OCI-LY7 (cell line): ENCODE results near the gene PTPRT. TPM values are rescaled to one million over a fixed set of nuclear protein-coding genes. Genes with fewer than 3 reads are reported as not detected.

Source experiments
- BruUV-seq: library from RNA; stranded (reverse); fragments of 400-500 nt; replicated peaks from 2 replicates; lab custom pipeline; 2021; lab: Mats Ljungman, UMichigan
- CTCF ChIA-PET: fragments of 300-600 bp; sonication (Branson Sonifier 250); formaldehyde crosslinking; loops from one replicate; lab custom pipeline; 2022; ENCODE audit warnings: antibody characterized with exemption; ENCODE audit not compliant: unreplicated experiment; lab: Charles Lee
- POLR2A ChIA-PET: fragments of 300-600 bp; sonication (Branson Sonifier 250); formaldehyde crosslinking; loops from one replicate; lab custom pipeline; 2022; ENCODE audit warnings: antibody characterized with exemption; lab: Charles Lee
- DNase-seq: peaks from one replicate; pipeline ENCODE4 v3.0.0-alpha.2; 2015; ENCODE audit warnings: low spot score
- H2AFZ ChIP-seq: fragments of 200-600 bp; sonication (generic), shearing (Covaris generic); 2 replicates; pipeline ENCODE4 v1.6.1; 2014; ENCODE audit warnings: mild to moderate bottlenecking, antibody characterized with exemption, low read length, moderate library complexity
- H3K27ac ChIP-seq: fragments of 200-600 bp; sonication (generic); 2 replicates; pipeline ENCODE4 v1.5.1; 2014; ENCODE audit warnings: mixed run types, low read depth, mild to moderate bottlenecking, moderate library complexity, low read length, inconsistent platforms; ENCODE audit not compliant: poor library complexity, severe bottlenecking
- H3K36me3 ChIP-seq: fragments of 200-600 bp; sonication (generic); 2 replicates; pipeline ENCODE4 v1.6.1; 2014; ENCODE audit warnings: mild to moderate bottlenecking, antibody characterized with exemption, low read length, moderate library complexity, mixed read lengths; ENCODE audit not compliant: insufficient read depth
- H3K4me1 ChIP-seq: fragments of 200-600 bp; sonication (generic); 2 replicates; pipeline ENCODE4 v1.5.1; 2014; ENCODE audit warnings: mild to moderate bottlenecking, low read length; ENCODE audit not compliant: insufficient read depth, poor library complexity, severe bottlenecking
- H3K4me2 ChIP-seq: fragments of 200-600 bp; sonication (generic); 2 replicates; pipeline ENCODE4 v1.6.1; 2014; ENCODE audit warnings: mild to moderate bottlenecking, low read length
- H3K4me3 ChIP-seq: fragments of 200-600 bp; sonication (generic); 2 replicates; pipeline ENCODE4 v1.5.1; 2014; ENCODE audit warnings: mild to moderate bottlenecking, low read depth, low read length; ENCODE audit not compliant: poor library complexity, severe bottlenecking
- H3K79me2 ChIP-seq: fragments of 200-600 bp; sonication (generic); 2 replicates; pipeline ENCODE4 v1.6.1; 2016; ENCODE audit warnings: low read depth, mild to moderate bottlenecking, low read length, moderate library complexity, mixed read lengths; ENCODE audit not compliant: insufficient read depth
- H3K9me2 ChIP-seq: fragments of 200-600 bp; sonication (generic); 2 replicates; pipeline ENCODE4 v1.6.1; 2016; ENCODE audit warnings: mild to moderate bottlenecking, low read length, mixed read lengths; ENCODE audit not compliant: insufficient read depth
- H3K9me3 ChIP-seq: fragments of 200-600 bp; sonication (generic); 2 replicates; pipeline ENCODE4 v1.6.1; 2014; ENCODE audit warnings: mild to moderate bottlenecking, mixed run types, low read length, mixed read lengths
- H4K20me1 ChIP-seq: fragments of 200-600 bp; sonication (generic); 2 replicates; pipeline ENCODE4 v1.6.1; 2014; ENCODE audit warnings: mild to moderate bottlenecking, antibody characterized with exemption, low read length, moderate library complexity, mixed read lengths; ENCODE audit not compliant: insufficient read depth
- EZH2phosphoT487 ChIP-seq: fragments of 200-600 bp; sonication (generic); IDR thresholded peaks from 2 replicates; pipeline ENCODE4 v1.6.1; 2018; ENCODE audit warnings: low read depth, borderline replicate concordance, mild to moderate bottlenecking, mixed run types, antibody characterized with exemption, low read length, moderate library complexity, mixed read lengths
- intact Hi-C: fragments of 100-400 bp; cut with micrococcal nuclease; formaldehyde crosslinking; loops from one replicate; pipeline ENCODE4 v1.10.0; 2022; ENCODE audit not compliant: unreplicated experiment
- total RNA-seq, 2 experiments: library from RNA; depleted of rRNA in 1 of 2; stranded (reverse); fragments of >200 nt in 1 of 2; shearing (Covaris generic) in 1 of 2; gene quantifications; 2 replicates each; pipeline ENCODE4 v1.2.3, GENCODE V29; 2014 to 2022
- TF ChIP-seq, protein P1 (sequence below): fragments of 200-600 bp; sonication (generic); conservative IDR thresholded peaks from 2 replicates; pipeline ENCODE4 v1.5.1; 2014; ENCODE audit warnings: mild to moderate bottlenecking, antibody characterized with exemption, low read length, moderate library complexity, mixed read lengths

Gene PTPRT
- total RNA-seq, 2 experiments from 2014 or later: not detected

DNA sequence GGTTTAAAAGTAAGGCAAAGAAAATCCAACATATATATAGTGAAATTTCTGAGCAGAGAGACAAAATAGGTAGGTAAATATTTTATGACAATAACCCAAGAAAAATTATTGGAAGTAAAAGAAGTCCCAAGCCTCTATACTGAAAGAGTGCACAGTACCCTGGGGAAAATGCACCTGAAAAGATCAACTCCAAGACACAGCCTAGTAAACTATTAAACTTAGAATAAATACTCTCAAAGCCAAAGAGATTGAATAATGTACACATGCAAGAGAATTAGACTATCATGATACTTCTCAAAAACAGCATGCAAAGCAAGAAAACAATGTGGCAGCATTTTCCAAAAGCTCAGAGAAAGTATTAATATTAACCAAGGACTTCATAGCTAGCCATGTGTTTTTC lies 894.7 kb downstream of the PTPRT start:
- no peak overlapping the region for H2AFZ ChIP-seq

DNA sequence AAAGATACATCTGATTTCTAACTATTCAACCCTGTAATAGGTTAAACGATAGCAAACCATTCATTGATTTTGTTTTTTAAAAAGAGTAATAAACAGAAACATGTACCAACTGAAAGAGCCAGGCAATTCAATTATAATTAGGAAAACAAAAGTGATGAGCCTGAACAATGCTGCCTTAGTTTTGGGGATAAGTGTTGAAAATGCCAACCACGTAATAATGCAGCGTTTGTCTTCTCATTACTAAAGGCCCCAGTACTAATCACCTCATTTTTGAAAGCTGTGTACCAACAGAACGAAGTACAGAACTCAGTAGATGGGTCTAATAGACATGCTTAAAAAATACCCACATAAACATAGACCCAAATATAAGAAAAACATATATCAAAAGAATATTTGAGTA lies 907.9 kb downstream of the PTPRT start:
- no TSS peak for BruUV-seq
- POLR2A ChIA-PET: no interaction called here

More for the DNA sequence above, 894.7 kb downstream of the PTPRT start:
- no peak overlapping the region for H3K27ac ChIP-seq
- ChIA-PET CTCF (no interaction called here), POLR2A (interaction anchor here (0.5 kb wide), 1 partner anchor 846 kb away, joined by 3 read pairs; no protein-coding TSS in a partner anchor)
- TF ChIP-seq EZH2phosphoT487: no peak
- TF ChIP-seq, protein P1, sequence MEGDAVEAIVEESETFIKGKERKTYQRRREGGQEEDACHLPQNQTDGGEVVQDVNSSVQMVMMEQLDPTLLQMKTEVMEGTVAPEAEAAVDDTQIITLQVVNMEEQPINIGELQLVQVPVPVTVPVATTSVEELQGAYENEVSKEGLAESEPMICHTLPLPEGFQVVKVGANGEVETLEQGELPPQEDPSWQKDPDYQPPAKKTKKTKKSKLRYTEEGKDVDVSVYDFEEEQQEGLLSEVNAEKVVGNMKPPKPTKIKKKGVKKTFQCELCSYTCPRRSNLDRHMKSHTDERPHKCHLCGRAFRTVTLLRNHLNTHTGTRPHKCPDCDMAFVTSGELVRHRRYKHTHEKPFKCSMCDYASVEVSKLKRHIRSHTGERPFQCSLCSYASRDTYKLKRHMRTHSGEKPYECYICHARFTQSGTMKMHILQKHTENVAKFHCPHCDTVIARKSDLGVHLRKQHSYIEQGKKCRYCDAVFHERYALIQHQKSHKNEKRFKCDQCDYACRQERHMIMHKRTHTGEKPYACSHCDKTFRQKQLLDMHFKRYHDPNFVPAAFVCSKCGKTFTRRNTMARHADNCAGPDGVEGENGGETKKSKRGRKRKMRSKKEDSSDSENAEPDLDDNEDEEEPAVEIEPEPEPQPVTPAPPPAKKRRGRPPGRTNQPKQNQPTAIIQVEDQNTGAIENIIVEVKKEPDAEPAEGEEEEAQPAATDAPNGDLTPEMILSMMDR: no peak
- no peaks in the 10 kb centered on the region for H3K36me3 ChIP-seq
- no peaks in the 10 kb centered on the region for H4K20me1 ChIP-seq
- no peaks in the 10 kb centered on the region for H3K9me3 ChIP-seq
- H3K79me2 ChIP-seq: no peaks in the 10 kb centered on the region
- no peak overlapping the region for H3K4me2 ChIP-seq
- intact Hi-C loops: no loop called here
- BruUV-seq: no TSS peak
- DNase-seq: no peak
- no peak overlapping the region for H3K4me3 ChIP-seq
- H3K4me1 ChIP-seq: no peaks in the 10 kb centered on the region
- H3K9me2 ChIP-seq: no peaks in the 10 kb centered on the region

More for the DNA sequence above, 907.9 kb downstream of the PTPRT start:
- CTCF ChIA-PET: no interaction called here
- no peaks in the 10 kb centered on the region for H3K79me2 ChIP-seq
- H3K9me3 ChIP-seq: no peaks in the 10 kb centered on the region
- no peak for DNase-seq
- H3K4me2 ChIP-seq: no peak overlapping the region
- H3K27ac ChIP-seq: no peak overlapping the region
- no peaks in the 10 kb centered on the region for H3K4me1 ChIP-seq
- TF ChIP-seq, protein P1: no peak
- no peak for TF ChIP-seq EZH2phosphoT487
- H2AFZ ChIP-seq: no peak overlapping the region
- intact Hi-C loops: no loop called here
- H3K36me3 ChIP-seq: no peaks in the 10 kb centered on the region
- H4K20me1 ChIP-seq: no peaks in the 10 kb centered on the region
- H3K9me2 ChIP-seq: no peaks in the 10 kb centered on the region
- no peak overlapping the region for H3K4me3 ChIP-seq
